Measurements from ENCODE around the gene GLT6D1.

DNA sequence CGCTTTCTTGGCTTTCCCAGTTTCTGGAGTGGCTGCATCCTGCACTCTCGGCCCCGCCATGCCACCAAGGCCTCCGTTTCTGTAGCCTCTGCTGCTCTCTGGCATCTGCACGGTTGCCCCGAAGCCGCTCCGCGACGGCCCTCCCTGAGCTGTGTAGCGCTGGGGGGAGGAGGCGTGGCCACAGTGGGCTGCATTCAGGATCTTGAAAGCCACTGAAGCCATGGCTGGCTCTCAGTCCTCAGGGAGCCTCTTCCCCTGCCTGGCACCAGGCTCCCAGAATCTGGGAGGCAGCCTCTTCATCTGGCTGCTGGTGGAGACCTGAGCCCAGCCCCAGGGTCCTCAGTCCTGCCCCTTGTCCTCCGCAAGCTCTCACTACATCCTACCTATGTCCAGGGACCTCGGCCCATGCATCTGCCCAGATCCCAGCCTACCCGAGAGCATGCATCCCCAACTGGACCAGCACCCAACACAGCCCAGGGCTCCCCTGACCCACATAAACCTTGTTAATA lies 52.7 kb downstream of the GLT6D1 start:
- no peak for TF ChIP-seq CTCF (IDR thresholded peaks at IDR 0.05; ENCODE audit: insufficient read depth, low read length, poor library complexity, severe bottlenecking)
- no peak for TF ChIP-seq EZH2phosphoT487 (conservative IDR thresholded peaks at IDR 0.05; ENCODE audit: low read length)

All from SU-DHL-6 (cell line).